Measurements from ENCODE around the gene DBP.
A peak's percentile ranks its signal among the peaks of the same experiment; 100 is the strongest.

The DBP gene

GRCh38 chr19:48637948-48638830 is 1.0 kb upstream of the DBP start (continued):
- no peak for TF ChIP-seq ZNF561 (tag by site-specific recombination; IDR thresholded peaks at IDR 0.05; ENCODE audit: borderline replicate concordance)
- peak; percentile 64; the same call in 1 of the 2 replicates for TF ChIP-seq ZBTB48 (tag by site-specific recombination; IDR thresholded peaks at IDR 0.05)
- TF ChIP-seq ZNF529 (tag by site-specific recombination; IDR thresholded peaks at IDR 0.05; ENCODE audit: insufficient replicate concordance), result no peak
- TF ChIP-seq ZNF704 (tag by site-specific recombination; IDR thresholded peaks at IDR 0.05), result no peak
- no peak for TF ChIP-seq ZNF654 (tag by site-specific recombination; IDR thresholded peaks at IDR 0.05; ENCODE audit: low read depth)
- no peak for TF ChIP-seq ZNF362 (tag by site-specific recombination; IDR thresholded peaks at IDR 0.05)
- no peak for TF ChIP-seq ZNF670 (tag by site-specific recombination; IDR thresholded peaks at IDR 0.05; ENCODE audit: low read depth)
- TF ChIP-seq ZNF558 (tag by site-specific recombination; IDR thresholded peaks at IDR 0.05), result no peak; the same call in 1 of the 2 replicates
- TF ChIP-seq ZNF391 (tag by site-specific recombination; IDR thresholded peaks at IDR 0.05; ENCODE audit: borderline replicate concordance, low read depth), result no peak; the same call in 1 of the 2 replicates
- TF ChIP-seq ZNF544 (tag by site-specific recombination; IDR thresholded peaks at IDR 0.05), result no peak
- TF ChIP-seq MEIS1 (CRISPR knock-in tag; IDR thresholded peaks at IDR 0.05; ENCODE audit: borderline replicate concordance), result no peak
- TF ChIP-seq KLF7 (tag by site-specific recombination; IDR thresholded peaks at IDR 0.05; ENCODE audit: borderline replicate concordance), result 0 out of 2 replicates have a peak, but pooled peaks have one; percentile 15
- no peak for TF ChIP-seq TRIM28 (IDR thresholded peaks at IDR 0.05; ENCODE audit: borderline replicate concordance, low read length)
- TF ChIP-seq PRDM10 (tag by site-specific recombination; IDR thresholded peaks at IDR 0.05), result peak; percentile 99
- TF ChIP-seq ZNF513 (tag by site-specific recombination; IDR thresholded peaks at IDR 0.05), result no peak
- no peak for TF ChIP-seq REST (tag by site-specific recombination; IDR thresholded peaks at IDR 0.05)
- no peak for TF ChIP-seq TCF7L2 (IDR thresholded peaks at IDR 0.05; ENCODE audit: borderline replicate concordance, low read depth, low read length)
- TF ChIP-seq PRDM1 (tag by site-specific recombination; IDR thresholded peaks at IDR 0.05), result no peak
- TF ChIP-seq ZNF639 (tag by site-specific recombination; IDR thresholded peaks at IDR 0.05), result no peak
- no peak for TF ChIP-seq GLI2 (tag by site-specific recombination; IDR thresholded peaks at IDR 0.05; ENCODE audit: borderline replicate concordance, low read depth)
